Esophagus muscularis mucosa (tissue), 4 donors: ENCODE measurements around the gene EMC10. TPM values are rescaled to one million over a fixed set of nuclear protein-coding genes. Genes with fewer than 3 reads are reported as not detected.

Source experiments
- DNase-seq: peaks from one replicate; pipeline ENCODE4 v3.0.0-alpha.2; 2017; ENCODE audit errors: extremely low spot score
- H3K27ac ChIP-seq, 4 donors: fragments of 200-600 bp; sonication (generic); replicated peaks in 1 of 4; 1 replicate in 3 of 4; 2 replicates in 1 of 4; pipeline ENCODE4 v1.5.1; 2016 to 2019; ENCODE audit warnings: mild to moderate bottlenecking in 1 of 4
- H3K27me3 ChIP-seq, 4 donors: fragments of 200-600 bp; sonication (generic); one replicate each; pipeline versions ENCODE4 v1.5.1 to v1.6.0; 2016 to 2019
- H3K36me3 ChIP-seq, 4 donors: fragments of 200-600 bp; sonication (generic); one replicate each; pipeline ENCODE4 v1.5.1; 2016 to 2019
- H3K4me1 ChIP-seq, 4 donors: fragments of 200-600 bp; sonication (generic); one replicate each; pipeline ENCODE4 v1.5.1; 2016 to 2019
- H3K4me3 ChIP-seq, 4 donors: fragments of 200-600 bp; sonication (generic); 1 replicate in 2 of 4; 2 replicates in 2 of 4; pipeline ENCODE4 v1.5.1; 2016 to 2019; ENCODE audit warnings: mild to moderate bottlenecking in 4 of 4, moderate library complexity in 1 of 4
- H3K9me3 ChIP-seq, 4 donors: fragments of 200-600 bp; sonication (generic); 1 replicate in 3 of 4; 2 replicates in 1 of 4; pipeline ENCODE4 v1.5.1; 2016 to 2019
- EP300 ChIP-seq: sonication (generic); formaldehyde crosslinking; IDR thresholded peaks from one replicate; pipeline ENCODE4 v1.6.1; 2017; ENCODE audit warnings: antibody characterized with exemption
- POLR2A ChIP-seq: fragments of 450-650 bp; IDR thresholded peaks from one replicate; pipeline ENCODE4 v1.6.1; 2017; ENCODE audit warnings: antibody characterized with exemption, moderate library complexity, mild to moderate bottlenecking, low read depth
- POLR2AphosphoS5 ChIP-seq, 2 donors: sonication (generic); formaldehyde crosslinking; IDR thresholded peaks; one replicate each; pipeline ENCODE4 v1.6.1; 2017; ENCODE audit warnings: antibody characterized with exemption in 2 of 2
- WGBS: methylation state at CpG from one replicate; pipeline ENCODE4 v1.1.5; 2018; 5-methylcytosine and 5-hydroxymethylcytosine counted together
- intact Hi-C: fragments of 100-400 bp; cut with DNase I; formaldehyde crosslinking; loops from one replicate; pipeline ENCODE4 v1.15.1; 2023
- total RNA-seq, 4 donors: library from RNA; depleted of rRNA; stranded (reverse); fragments of >200 nt; gene quantifications; one replicate each; pipeline versions ENCODE4 v1.1.0 to v1.2.1, GENCODE V29; 2016
- TF ChIP-seq, protein P1 (sequence below), 3 experiments: fragments of 200-600 bp in 2 of 3; fragments of 450-650 bp in 1 of 3; sonication (generic) in 2 of 3; IDR thresholded peaks; one replicate each; pipeline ENCODE4 v1.5.1; 2017 to 2019; ENCODE audit warnings: antibody characterized with exemption in 3 of 3, mild to moderate bottlenecking in 2 of 3, moderate library complexity in 1 of 3

EMC10 gene
- total RNA-seq, 4 donors from 2014 or later = 41.1 to 79.1 (median 59.7) TPM

DNA sequence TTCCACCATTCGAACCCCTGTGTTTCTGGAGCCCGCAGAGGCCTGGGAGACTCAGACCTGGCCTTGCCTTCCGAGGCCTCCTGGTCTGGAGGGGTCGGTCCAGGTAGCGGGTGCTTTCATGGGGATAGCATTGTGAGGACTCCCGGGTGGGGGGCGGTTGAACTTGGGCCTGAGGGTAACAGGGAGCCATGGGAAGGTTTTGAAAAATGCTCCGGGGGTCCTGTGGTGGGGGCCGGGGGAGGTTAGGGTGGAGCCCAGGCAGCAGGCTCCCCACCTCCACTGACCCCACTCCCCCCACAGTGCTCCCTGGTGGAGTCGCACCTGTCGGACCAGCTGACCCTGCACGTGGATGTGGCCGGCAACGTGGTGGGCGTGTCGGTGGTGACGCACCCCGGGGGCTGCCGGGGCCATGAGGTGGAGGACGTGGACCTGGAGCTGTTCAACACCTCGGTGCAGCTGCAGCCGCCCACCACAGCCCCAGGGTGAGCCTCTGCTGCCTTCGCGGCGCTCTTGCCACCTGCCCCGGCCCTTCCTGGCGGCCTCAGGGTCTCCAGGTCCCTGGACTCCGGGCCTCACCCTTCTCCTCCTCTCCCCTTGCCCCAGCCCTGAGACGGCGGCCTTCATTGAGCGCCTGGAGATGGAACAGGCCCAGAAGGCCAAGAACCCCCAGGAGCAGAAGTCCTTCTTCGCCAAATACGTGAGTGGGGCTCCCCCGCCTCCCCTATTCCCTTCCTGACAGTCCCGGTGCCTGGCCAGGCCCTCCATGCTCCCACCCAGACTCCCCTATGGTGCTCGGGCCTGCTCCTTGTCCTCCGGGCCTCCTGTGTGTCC lies 4.2 kb downstream of the EMC10 start:
- Histone ChIP-seq H3K27ac (no peak overlapping the region), H3K36me3 (peaks cover 22 to 69% (median 62%) of the 10 kb centered on the region in 4 donors), H3K4me3 (no peak overlapping the region), H3K4me1 (peaks cover 18 to 34% (median 24%) of the 10 kb centered on the region in 4 donors), H3K9me3 (no peaks in the 10 kb centered on the region), H3K27me3 (no peaks in the 10 kb centered on the region)
- no peak for TF ChIP-seq EP300
- TF ChIP-seq, protein P1, sequence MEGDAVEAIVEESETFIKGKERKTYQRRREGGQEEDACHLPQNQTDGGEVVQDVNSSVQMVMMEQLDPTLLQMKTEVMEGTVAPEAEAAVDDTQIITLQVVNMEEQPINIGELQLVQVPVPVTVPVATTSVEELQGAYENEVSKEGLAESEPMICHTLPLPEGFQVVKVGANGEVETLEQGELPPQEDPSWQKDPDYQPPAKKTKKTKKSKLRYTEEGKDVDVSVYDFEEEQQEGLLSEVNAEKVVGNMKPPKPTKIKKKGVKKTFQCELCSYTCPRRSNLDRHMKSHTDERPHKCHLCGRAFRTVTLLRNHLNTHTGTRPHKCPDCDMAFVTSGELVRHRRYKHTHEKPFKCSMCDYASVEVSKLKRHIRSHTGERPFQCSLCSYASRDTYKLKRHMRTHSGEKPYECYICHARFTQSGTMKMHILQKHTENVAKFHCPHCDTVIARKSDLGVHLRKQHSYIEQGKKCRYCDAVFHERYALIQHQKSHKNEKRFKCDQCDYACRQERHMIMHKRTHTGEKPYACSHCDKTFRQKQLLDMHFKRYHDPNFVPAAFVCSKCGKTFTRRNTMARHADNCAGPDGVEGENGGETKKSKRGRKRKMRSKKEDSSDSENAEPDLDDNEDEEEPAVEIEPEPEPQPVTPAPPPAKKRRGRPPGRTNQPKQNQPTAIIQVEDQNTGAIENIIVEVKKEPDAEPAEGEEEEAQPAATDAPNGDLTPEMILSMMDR (IDR thresholded peaks at IDR 0.05) = no peak
- WGBS = 84% methylated on average over 25 of the region's 37 CpGs
- intact Hi-C loops = no loop called here
- no peak for DNase-seq

DNA sequence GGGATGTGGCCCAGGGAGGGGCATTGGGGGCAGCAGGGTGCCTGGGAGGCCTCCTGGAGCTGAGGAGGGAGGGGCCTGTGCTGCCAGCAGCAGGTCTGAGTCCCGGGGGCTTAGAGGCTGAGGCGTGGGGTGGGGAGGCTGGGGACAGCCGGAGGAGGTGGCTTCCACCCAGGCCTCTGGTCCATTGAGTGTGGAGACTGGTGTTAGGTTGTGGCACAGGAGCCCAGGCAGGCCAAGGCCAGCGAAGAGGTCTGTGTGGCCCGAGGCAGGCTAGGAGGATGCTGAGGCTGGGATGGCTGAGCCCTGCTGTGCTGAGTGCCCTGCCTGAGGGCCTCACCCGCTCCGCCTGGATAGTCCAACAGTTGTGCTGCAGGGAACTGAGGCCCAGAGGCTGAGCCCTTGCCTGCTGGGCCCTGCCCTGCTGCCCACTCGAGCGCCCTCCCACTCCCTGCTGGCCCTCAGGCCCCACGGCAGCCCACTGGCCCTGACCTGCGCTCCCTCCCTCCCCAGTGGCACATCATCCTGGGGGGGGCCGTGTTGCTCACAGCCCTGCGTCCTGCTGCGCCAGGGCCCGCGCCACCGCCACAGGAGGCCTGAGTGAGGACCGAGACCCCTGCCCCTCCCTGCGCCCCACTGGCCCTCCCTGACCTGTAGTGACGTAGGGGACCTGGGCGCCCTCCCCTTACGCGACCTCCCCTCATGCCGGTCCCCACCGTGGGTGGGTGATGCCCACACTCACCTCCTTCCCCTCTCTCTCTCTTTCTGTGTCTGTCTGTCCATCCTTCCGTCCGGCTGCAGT lies 5.2 kb downstream of the EMC10 start:
- Histone ChIP-seq H3K4me1 (peaks cover 18 to 29% (median 24%) of the 10 kb centered on the region in 4 donors), H3K9me3 (no peaks in the 10 kb centered on the region), H3K4me3 (no peak overlapping the region), H3K27me3 (peaks cover 0 to 4% (median 2%) of the 10 kb centered on the region in 4 donors), H3K27ac (no peak overlapping the region), H3K36me3 (peaks cover 22 to 71% (median 62%) of the 10 kb centered on the region in 4 donors)
- TF ChIP-seq POLR2A (no peak), EP300 (no peak), POLR2AphosphoS5 (IDR thresholded peaks at IDR 0.05) (no peak)
- TF ChIP-seq, protein P1 (IDR thresholded peaks at IDR 0.05) = no peak
- intact Hi-C loops = no loop called here
- WGBS = 94% methylated on average over 13 of the region's 27 CpGs
- DNase-seq = no peak

DNA sequence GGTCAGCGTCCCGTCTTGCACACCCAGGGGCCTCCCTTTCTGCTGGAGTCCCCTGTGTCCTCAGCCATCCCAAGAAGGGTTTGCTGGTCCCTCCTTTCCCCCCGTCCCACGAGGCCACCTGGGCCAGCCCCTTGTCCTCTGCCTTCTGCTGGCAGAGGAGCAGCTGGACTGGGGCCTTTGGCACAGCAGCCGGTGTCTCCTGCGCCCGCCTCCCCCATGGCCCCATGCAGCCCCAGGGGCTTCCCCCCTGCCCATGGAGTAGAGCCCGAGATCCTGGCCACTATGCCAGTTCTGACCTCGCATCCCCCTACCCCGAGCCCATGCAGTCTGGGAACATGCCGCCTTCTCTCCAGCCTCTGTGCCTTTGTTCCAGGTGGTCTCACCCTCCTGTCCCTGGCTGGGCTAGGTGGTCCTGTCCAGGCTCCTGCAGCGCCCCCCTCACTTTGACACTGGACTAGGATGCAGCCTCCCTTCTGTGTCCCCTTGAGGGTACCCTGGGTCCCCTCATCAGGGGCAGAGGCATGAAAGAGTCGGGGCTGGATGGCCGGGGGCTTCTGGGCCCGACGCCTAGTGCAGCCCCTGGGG lies 6.1 kb downstream of the EMC10 start:
- Histone ChIP-seq H3K36me3 (peaks cover 22 to 71% (median 62%) of the 10 kb centered on the region in 4 donors), H3K9me3 (no peaks in the 10 kb centered on the region), H3K4me1 (peaks cover 12 to 21% (median 17%) of the 10 kb centered on the region in 4 donors), H3K27ac (no peak overlapping the region), H3K27me3 (peaks cover 0 to 12% (median 5%) of the 10 kb centered on the region in 4 donors), H3K4me3 (no peak overlapping the region)
- no peak for TF ChIP-seq POLR2A
- TF ChIP-seq, protein P1 (IDR thresholded peaks at IDR 0.05) = no peak
- TF ChIP-seq EP300 = no peak
- TF ChIP-seq POLR2AphosphoS5 (IDR thresholded peaks at IDR 0.05) = no peak
- no peak for DNase-seq
- intact Hi-C loops = no loop called here
- 65% methylated on average over 7 of the region's 16 CpGs for WGBS

DNA sequence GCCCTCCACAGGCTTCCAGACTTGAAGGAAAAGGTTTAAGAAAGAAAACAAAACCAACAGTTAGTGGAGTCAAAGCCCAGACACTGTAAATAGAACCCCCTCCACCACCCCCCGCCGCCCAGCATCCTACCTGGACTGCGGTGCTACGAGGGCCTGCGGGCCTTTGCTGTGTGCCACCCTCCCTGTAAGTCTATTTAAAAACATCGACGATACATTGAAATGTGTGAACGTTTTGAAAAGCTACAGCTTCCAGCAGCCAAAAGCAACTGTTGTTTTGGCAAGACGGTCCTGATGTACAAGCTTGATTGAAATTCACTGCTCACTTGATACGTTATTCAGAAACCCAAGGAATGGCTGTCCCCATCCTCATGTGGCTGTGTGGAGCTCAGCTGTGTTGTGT lies 6.6 kb downstream of the EMC10 start:
- no peaks in the 10 kb centered on the region for H3K9me3 ChIP-seq
- peaks cover 22 to 71% (median 62%) of the 10 kb centered on the region in 4 donors for H3K36me3 ChIP-seq

More for the DNA sequence above, 6.6 kb downstream of the EMC10 start:
- peaks cover 0 to 17% (median 9%) of the 10 kb centered on the region in 4 donors for H3K27me3 ChIP-seq
- WGBS = 85% methylated on average over 10 of the region's 10 CpGs
- intact Hi-C loops = no loop called here
- no peak overlapping the region for H3K4me3 ChIP-seq
- no peak overlapping the region for H3K27ac ChIP-seq
- peaks cover 6 to 16% (median 11%) of the 10 kb centered on the region in 4 donors for H3K4me1 ChIP-seq
- no peak for TF ChIP-seq POLR2AphosphoS5 (IDR thresholded peaks at IDR 0.05)
- no peak for TF ChIP-seq POLR2A
- TF ChIP-seq, protein P1 (IDR thresholded peaks at IDR 0.05) = no peak
- TF ChIP-seq EP300 = no peak
- no peak for DNase-seq
